Caki2 (cell line): Measurements from ENCODE around the gene ATP6V0D1. TPM values are rescaled to one million over a fixed set of nuclear protein-coding genes. Genes with fewer than 3 reads are reported as not detected.

Source experiments
- DNase-seq: peaks from one replicate; pipeline ENCODE4 v3.0.0-alpha.2; 2015; ENCODE audit warnings: low read depth
- in situ Hi-C: cut with HindIII; loops from 2 replicates; pipeline ENCODE4 v1.10.0; 2016; ENCODE audit warnings: low sequenced_read_pairs, low pct_unique_long_range_greater_than_20kb, mixed read lengths
- total RNA-seq: library from RNA; depleted of rRNA; stranded (reverse); fragments of >200 nt; shearing (Covaris generic); gene quantifications from 2 replicates; pipeline ENCODE4 v1.2.3, GENCODE V29; 2014; ENCODE audit warnings: low replicate concordance

Gene ATP6V0D1
- total RNA-seq, 1 experiment from 2014 or later, result 39.7 TPM

DNA sequence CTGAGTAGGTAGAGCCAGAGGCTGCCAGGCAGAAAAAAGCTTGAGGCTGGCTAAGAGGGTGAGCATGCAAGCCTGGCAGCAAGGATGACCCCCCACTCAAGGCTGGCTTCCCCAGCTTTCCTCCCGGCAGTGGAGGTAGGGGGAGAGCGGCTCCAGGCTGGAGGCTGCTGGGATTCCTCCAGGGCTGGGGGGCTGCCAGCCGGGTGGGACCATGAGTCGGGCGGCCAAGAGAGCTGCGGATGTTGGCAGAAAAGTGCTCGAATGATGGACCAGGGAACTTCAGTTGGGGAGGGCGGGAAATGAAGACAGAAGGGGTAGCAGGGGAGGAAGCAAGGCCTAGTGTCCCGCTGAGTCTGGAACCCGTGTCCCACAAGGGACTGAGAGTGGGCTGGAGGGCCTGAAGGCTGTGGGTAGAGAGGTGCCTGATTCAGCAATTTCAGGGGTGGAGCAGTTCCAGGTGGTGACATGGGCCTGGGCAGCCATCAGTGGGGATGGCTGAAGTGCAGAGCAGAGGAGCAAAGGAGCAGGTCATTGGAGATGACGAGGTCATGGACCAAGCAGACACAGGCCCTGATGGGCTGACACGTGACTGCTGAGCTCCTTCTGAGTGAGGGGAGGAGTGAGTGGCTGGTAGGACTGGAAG is 29.8 kb downstream of the ATP6V0D1 start:
- no peak for DNase-seq
- in situ Hi-C loops, result no loop called here

DNA sequence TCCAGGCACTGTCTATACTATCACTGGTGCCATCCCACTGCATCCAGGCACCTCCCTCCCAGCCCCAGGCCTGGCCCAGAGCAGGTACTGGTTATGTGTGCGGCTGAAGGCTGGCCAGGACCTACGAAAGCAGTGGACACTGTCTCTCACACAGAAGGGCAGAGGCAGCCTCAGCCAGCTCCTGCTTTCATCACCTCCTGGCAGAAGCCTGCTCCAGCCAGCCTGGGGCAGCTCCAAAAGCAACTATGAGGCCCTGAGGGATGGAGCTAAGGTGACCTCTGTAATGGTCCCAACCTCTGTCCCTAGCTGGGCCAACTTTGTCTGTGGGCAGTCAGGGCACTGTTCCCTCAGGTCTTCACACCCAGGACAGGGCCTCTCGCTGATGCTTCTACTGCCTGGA is 31.2 kb downstream of the ATP6V0D1 start:
- no peak for DNase-seq
- in situ Hi-C loops, result no loop called here

DNA sequence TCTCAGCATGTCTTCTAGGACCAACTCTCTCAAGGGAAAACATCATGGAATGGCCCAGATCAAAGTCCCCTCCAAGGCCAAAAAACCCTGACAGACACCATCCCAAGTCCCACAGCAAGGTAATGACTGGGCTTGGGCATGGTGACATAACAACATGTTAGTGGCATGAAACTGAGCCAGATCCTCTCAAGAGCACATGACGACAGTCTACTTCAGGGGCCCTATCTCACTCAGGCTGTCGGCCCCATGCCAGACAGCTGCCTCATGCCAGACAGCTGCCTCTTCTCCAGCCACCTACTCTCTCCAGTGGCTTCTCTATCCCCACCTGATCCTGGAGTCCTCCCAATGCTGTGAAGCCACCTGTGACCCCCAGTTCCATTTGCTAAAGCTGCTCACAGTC is 31.6 kb downstream of the ATP6V0D1 start:
- in situ Hi-C loops, result no loop called here
- DNase-seq, result no peak

DNA sequence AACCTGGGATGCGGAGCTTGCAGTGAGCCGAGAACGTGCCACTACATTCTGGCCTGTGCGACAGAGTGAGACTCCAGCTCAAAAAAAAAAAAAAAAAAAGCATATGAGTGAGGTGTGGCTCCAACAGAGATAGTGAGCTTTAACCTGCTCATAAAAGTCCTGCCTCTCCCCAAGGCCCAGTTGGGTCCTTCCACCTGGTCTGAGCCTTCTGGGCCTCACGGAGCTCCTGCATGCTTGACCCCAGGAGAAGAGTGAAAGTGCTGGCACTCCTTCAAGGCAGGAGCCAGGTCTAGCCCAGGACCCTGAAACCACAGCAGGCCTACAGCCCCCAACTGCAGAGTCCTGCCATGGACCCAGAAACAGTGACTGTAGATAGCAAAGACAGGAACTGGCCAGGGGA is 32.4 kb downstream of the ATP6V0D1 start:
- DNase-seq, result no peak
- in situ Hi-C loops, result no loop called here

DNA sequence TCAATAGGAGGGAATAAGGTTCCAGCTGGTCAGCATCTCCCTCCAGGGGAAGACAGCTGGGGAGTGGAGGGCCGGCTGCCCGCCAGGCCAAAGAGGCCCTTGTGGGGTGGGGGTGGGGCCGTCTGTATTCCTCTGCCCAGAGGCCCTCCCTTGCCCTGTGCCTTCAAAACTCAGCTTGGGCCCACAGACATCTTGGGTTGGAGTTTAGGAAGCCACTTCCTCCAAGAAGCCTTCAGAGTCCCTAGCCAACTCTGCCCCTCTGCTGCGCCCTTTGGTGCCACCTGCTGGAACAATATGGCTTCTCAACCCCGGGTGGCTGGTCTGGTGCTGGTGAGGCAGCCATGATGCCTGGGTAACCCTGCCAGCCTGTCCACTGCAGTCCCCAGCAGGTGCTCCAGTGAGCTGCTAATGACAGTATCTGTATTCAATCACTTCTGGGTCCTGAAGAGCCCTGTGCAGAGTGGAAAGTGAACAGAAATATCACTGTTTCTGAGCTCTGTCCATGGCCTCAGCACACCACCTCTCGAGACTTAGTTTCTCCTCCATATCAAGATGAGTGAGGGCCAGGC is 33.4 kb downstream of the ATP6V0D1 start:
- in situ Hi-C loops, result no loop called here
- no peak for DNase-seq

DNA sequence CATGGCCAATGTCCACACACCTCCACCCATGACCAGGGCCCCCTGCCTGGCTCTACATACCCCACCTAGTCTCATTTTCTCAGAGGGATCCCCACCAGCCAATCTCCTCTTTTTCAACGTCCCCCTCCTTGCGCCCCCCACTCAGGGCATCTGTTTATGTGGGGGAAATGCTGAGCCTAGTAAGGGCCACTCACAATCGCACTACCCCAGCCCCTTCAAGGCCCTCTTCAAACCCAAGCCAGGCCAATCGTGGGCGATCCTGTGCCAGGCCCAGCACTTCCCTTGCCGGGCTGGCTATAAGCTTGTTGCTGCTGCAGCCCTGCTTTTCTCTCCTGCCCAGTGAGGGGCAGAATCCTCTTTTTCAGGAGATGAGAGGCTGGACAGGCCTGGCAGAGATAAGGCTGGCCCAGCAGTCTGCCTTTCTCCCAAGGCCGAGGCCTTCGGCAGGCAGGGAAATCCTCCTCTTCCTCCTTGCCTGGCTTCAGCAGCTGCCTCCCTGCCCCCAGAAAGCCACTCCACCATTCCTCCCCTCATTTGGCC is 33.9 kb downstream of the ATP6V0D1 start:
- in situ Hi-C loops, result no loop called here
- no peak for DNase-seq

DNA sequence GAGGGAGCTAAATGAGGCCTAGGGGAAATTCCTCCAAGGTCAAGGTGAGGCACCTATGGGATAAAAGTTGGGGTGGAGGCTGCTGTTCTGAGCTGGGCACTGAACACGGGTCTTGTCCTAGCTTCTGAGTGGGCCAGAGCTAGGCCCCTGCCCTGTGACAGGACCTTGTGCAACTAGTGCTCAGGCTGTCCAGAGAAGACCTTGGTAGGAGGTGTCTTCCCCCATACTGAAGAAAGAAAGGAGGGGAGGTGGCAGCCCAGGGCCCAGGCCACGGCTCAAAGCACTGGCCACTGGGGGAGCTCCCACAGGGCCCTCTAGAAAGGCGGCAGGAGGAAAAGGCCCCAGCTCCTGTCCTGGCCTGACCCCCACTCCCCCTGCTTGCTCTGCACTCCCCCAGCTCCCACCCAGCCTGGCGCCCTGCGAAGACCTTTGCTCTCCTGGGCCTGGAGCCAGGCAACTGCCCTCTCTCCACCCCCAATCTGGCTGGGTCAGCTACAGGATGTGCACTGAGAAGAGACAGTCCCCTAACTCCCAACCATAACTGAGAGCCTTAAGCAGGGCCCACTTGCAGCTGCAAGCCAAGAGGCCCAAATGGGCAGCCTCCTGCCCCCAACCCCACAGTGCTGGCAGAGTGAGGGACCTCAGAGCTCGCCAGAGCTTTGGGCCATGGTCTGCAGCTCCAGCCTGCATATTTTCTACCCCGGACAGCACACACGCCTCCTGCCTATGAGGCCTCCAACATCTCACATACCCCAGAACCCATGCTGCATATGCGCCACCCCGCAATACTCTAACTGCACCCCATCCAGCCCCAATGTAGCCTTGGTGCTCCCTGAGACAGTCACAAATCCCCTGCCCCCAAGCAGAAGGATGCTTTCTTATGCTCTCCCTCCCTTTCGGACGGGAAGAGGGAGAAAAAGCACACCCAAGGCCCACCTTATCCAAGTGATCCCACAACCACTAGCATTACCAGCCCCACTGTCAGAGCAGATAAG is 34.7 kb downstream of the ATP6V0D1 start:
- in situ Hi-C loops, result no loop called here
- DNase-seq, result no peak

DNA sequence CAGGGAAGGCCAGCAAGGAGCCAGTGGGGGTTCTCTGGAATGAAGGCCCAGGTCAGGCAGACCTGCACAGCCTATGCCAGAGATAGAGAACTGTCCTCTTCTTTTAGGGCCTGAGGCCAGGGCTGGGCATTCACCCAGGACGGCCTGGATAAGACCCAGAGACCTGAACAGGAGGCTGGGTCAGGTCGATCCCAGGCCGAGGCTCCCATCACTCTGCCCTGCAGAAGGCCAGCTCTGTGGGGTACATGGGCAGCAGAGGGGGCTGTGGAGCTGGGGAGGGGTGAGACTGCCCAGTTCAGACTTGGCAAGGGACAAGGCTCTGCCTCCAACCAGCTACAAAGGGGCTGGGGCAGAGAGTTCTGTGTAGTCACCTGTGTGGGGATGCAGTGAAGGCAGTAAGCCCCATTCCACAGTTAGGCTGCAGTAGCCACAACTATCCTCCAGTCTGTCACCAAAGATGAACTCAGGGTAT is 35.5 kb downstream of the ATP6V0D1 start:
- DNase-seq, result no peak
- in situ Hi-C loops, result no loop called here

DNA sequence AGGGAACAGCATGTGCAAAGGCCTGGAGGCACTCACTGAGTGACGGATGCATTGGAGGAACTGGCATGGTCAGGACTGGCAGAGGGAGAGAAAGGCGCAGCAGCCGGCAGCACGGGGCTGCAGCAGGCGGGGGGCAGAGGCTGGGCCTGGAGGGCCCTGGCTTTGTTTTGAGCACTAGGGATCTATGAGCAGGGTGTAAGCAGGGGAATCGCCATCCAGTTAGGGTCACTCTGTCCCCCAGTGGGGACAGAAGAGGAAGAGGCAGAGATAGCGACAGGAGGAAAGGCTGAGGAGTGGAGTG is 35.9 kb downstream of the ATP6V0D1 start:
- in situ Hi-C loops, result no loop called here
- no peak for DNase-seq

DNA sequence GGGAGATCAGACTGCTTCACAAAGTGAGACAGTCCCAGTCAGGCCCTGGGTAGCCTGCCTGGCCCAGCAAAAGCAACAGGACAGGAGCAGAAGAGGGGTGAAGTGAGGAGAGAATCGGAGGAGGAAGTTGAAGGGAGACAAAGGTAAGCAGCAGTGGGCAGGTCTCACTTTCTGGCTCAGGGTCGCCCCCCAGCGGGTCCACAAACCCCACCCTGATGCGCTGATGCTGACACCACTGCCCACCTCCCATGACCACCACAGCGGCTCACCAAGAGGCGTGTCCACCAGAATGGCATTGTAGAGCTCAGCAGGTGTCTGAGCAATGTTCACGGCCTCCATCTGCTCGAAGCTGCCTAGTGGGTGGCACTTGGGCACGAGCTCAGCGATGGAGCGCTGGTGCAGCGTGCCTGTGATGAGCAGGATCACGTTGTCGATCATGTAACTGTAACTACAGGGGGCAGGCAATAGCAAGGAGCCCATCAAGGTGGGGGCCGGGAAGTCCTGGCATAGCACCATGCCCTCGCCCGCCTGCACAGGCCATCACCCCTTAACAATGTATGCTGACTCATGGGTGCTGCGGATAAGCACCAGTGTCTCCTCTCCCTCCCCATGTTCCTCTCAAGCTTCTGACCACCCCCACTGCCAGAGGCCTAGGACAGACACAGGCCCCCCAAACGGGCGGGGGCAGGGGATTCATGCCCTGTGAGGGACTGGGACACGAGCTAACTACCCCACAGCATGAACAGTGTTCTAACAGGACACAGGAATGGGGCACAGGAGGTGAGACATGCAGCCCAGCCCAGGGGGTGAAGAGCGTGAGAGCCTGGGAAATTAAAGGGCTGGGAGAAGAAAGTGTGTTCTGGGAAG is 36.5 kb downstream of the ATP6V0D1 start:
- no peak for DNase-seq
- in situ Hi-C loops, result no loop called here

DNA sequence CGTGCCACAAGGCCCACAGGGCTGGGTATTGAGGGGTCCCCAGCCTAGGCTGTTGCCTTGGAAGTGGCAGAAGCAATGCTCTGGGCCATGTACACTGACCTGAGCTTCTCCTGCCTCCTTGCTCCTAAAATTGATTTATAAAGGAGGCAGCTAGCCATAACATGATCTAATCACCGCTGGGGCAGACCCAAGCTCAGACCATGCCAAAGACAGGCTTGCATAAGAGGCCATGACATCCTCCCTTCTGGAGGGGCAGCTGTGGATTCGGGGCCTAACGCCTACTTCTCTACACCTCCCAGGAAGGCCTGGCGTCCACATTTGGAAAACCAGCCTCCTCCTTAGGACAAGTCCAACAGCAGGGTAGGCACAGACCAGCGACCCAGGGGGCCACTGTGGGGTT is 37.7 kb downstream of the ATP6V0D1 start:
- in situ Hi-C loops, result no loop called here

DNA sequence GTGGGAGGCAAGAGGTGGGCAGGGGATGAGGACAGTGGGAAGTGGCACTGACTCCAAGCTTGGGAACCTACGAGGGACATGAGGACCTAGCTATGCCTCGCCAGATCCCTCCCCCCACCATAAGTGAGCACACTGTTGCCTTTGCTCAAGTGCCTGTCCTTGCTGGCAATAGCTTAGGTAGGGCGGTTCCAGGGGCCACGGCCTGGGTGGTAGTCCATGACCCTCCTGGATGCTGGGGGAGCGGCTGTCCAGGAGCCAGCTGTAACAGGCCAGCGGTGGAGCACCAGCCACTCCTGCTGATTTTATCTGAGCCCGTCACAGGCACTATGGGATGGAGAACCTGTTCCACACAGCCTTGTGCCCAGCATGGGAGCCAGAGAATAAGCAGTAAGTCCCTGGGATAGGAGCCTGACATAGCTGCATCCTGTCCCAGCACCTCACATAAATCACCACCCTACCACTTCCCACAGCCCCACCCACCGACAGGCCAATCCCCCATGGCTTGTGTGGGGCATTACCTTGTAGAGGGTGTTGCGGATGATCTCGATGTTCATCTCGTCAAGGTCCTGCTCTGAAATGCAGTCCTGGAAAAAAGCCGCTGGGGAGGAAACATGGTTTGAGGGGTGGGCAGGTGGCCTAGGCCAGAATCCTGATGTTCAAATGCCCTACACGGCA is 38.2 kb downstream of the ATP6V0D1 start:
- no peak for DNase-seq
- in situ Hi-C loops, result no loop called here

More for the DNA sequence above, 37.7 kb downstream of the ATP6V0D1 start:
- DNase-seq, result no peak

DNA sequence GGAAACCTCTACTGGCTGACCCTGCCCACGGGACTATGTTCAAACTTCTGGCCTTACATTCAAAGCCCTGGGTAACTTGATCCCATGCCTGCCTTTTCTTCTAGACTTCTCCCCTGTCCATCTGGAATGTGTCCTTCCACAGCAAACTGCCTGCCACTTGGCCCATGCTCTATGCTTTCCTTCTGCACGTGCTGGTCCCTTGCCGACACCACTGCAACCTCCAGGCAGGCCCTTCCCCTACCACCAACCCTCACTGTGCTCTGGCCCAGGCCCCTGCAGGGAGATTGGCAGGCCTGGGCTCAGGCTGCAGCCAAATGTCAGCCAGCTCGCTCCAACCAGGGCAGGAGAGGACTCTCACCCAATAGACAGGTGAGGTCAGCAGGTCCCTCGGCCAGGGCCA is 39.0 kb downstream of the ATP6V0D1 start:
- in situ Hi-C loops, result no loop called here
- no peak for DNase-seq

DNA sequence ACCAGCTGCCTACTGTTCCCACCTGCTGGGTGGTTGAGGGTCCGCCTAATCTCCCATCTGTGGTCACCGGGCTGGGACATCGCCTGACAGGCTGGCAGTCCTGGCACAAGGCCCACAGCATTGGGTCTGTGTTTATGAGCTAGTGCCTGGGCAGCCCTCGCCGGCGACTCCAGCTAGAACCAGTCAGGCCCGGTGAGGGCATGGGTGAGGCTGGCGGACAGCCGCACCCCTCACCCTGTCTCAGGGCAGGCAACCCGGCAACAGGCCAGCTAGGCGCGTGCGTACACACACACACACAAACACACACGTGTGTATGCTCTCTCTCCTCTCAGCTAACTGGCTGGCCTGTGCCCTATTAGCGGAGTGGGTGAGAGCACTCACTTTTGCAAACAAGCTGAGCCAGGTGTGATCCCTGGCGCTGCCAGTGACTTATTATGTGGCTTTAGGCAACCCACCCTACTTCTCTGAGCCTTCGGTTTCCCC is 39.6 kb downstream of the ATP6V0D1 start:
- in situ Hi-C loops, result no loop called here
- no peak for DNase-seq

DNA sequence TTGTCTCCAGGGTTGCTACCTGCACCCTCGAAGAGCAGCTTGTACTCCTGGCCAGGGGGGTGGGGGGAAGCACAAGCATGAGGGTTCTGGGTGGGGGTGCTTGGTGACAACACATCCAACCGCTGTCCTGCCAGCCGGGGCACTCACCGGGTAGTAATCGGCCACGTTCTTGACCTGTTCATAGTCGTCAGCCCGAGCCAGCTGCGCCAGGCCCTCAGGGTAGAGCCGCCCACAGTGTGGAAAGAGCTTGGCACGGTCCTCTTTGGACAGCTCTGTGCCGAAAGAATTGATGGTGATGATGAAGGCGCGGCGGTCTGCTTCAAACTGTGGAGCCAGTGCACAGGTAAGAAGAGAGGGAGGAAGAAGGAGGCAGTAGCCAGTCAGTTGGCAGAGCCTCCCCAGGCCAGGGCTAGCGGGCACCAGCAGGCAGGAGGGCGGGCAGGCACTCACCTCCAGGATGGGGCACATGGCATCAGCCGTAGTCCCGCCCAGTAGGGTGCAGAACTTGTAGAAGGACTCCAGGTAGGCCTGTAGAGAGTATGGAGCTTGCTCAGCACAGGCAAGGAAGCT is 42.0 kb downstream of the ATP6V0D1 start:
- in situ Hi-C loops, result no loop called here
- no peak for DNase-seq

DNA sequence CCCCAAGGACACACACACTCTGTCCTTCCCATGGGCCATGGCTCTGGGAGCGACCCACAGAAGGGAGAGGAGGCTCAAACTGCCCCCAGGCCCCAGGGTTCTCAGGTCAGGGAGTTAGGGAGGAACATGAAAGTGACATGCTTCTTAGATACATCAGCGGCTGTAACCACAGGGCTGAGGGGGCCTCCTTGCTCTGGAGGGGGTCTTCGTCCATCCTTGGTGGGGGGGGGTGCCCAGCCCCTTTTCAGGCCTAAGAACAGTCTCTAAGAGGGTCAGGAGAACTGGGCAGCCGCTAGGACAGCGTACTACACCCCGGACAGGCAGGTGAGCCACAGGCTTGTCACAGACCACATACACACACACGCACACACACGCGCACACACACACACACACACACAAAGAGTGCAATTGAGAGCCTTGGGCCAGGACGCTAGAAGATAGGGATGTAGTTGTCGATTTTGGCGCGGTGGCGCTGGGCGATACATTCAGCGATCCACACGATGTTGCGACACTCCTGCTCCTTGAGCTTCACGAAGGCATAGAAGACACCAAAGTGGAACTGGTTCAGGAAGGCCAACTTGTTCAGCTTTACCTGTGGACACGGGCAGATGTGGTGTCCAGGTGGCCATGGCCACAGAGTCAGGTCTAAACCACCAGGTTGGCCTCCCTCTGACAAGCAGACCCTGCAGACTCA is 42.7 kb downstream of the ATP6V0D1 start:
- in situ Hi-C loops, result no loop called here
- DNase-seq, result no peak

DNA sequence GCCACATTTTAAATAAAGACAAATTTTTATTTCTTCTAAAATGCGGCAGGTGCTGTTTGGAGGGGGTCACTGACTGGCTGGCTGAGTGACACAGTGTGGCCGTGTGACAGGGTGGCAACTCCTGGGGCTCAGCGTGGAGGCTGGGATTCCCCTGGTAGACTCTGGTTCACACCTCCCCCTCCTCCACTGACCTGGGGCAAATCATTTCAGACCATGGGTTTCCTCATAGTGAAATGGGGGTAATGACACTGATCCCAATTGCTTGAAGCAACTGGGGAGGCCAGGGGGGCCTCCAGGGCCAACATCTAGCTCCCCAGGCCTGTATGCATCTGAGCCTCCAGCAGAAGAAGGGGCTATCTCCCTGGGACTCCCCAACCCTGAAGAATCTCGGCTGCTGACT is 43.4 kb downstream of the ATP6V0D1 start:
- no peak for DNase-seq
- in situ Hi-C loops, result no loop called here
